GM13976 (cell line): Measurements from ENCODE around the gene MEN1.

Experiments used
- DNase-seq: peaks from one replicate; pipeline ENCODE4 v3.0.0; 2012; ENCODE audit warnings: low spot score
- CTCF ChIP-seq: IDR thresholded peaks from 2 replicates; pipeline ENCODE4 v1.5.1; 2012; ENCODE audit warnings: borderline replicate concordance, mild to moderate bottlenecking; ENCODE audit not compliant: insufficient read depth; ENCODE audit errors: extremely low read depth, missing control alignments, control extremely low read depth
- in situ Hi-C: fragments of 300-500 bp; cut with MboI; formaldehyde crosslinking; loops from one replicate; pipeline ENCODE4 v1.12.0; 2022; ENCODE audit warnings: low sequenced_read_pairs, mixed read lengths, inconsistent platforms; ENCODE audit not compliant: unreplicated experiment

Gene MEN1

DNA sequence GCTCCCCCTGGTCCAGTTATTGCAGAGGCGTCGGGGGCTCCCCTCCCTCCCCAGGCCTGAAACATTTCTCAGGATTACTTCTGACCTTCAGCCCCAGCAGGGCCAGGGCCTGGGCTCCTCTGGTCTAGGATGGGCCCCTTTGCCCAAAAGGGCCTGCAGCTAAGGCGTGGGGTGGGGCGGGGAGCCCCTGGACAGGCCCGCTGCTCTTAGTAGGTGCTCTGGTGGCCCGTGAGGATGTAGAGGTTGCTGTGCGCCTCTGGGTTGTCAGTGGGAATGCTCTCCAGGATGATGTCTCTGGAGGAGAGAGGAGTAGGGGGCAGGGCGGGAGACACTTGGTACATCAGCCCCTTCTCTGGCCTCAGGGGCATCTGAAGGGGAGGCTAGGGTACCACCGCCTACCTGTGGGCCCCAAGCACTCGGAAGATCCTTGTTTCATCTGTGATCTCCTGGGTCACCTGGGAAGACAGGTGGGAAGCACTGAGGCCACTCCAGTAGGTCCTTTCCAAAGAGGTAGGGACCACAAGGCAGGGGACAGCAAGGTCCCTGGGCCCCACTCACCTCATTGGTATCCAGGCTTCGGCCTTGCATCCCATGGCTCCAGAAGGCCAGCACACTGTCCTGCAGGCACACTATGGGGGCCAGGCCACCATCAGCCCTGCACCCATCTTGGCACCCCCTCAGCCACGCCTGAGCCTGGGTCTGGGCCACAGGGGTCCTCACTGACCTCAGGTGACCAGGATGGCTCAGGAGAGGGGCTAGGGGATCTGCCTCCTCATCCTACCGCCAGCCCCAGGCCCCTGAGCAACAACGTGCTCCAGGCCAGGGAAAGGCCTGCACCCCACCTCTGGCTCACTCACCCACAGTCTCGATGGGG is 20.8 kb downstream of the MEN1 start:
- in situ Hi-C loops, result no loop called here
- TF ChIP-seq CTCF, result no peak
- peak; percentile 16 for DNase-seq

DNA sequence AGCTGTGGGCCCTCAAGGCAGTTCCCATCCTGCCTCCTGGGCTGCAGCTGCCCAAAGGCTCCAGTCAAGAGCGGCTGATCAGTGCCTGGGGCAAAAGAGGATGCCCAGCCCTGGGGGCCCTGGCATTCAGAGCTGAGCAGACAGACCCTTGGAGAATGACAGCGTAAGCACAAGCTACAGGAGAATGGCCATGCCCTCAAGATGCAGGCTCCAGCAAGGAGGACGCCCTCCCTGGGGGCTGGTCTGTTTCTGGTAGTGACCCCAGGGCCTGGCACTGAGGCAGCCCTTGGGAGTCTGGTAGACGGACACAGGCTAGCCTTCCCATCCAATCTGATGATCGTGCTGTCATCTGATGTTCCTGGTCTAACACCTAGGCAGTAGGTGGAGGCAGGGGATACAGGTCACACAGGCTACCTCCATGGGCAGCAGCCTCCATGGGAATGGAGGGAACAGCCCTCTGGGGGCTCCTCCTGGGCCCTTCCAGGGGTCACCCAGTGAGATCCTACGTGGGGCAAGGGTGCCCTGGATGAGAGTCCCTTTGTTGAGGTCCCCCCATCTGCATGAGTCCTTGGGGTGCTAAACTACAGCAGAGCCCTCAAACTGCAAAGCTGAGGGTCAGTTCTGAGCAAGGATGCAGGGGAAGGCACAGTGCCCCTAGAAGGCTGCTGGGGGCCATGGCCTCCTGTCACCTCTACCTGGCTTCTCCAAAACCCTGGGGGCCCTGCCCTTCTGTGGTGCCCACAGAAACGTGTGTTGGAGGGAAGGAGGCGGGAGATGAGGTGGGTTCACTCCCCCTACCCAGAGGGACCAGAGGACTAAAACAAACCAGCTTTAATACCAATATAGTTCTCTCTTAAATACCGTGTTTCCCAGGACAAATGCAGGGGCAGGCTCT is 21.8 kb downstream of the MEN1 start:
- no peak for TF ChIP-seq CTCF
- in situ Hi-C loops, result no loop called here
- peak; percentile 13 for DNase-seq

GRCh38 chr11:64787526-64788320 is 22.6 kb downstream of the MEN1 start:
- TF ChIP-seq CTCF, result peak; percentile 68
- DNase-seq, result peak; percentile 82
- in situ Hi-C loops, result no loop called here

DNA sequence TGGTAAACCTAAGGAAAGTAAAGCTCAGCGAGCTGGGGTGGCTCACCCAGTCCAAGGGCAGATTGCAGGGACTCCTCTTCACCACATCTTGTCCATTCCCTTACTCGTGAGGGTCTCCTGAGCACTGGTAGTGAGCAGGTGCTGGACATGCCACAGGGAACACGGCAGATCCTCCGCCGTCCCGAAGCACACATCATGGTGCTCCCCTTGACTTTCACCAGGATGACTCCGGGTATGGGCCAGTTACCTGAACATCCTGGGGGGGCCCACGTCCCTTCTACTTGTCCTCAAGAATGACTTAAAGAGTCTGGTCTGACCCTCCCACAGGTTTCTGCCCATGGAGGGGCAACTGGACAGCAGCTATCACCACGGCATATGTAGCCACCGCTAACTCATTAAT is 24.0 kb downstream of the MEN1 start:
- in situ Hi-C loops, result no loop called here
- no peak for TF ChIP-seq CTCF
- no peak for DNase-seq

DNA sequence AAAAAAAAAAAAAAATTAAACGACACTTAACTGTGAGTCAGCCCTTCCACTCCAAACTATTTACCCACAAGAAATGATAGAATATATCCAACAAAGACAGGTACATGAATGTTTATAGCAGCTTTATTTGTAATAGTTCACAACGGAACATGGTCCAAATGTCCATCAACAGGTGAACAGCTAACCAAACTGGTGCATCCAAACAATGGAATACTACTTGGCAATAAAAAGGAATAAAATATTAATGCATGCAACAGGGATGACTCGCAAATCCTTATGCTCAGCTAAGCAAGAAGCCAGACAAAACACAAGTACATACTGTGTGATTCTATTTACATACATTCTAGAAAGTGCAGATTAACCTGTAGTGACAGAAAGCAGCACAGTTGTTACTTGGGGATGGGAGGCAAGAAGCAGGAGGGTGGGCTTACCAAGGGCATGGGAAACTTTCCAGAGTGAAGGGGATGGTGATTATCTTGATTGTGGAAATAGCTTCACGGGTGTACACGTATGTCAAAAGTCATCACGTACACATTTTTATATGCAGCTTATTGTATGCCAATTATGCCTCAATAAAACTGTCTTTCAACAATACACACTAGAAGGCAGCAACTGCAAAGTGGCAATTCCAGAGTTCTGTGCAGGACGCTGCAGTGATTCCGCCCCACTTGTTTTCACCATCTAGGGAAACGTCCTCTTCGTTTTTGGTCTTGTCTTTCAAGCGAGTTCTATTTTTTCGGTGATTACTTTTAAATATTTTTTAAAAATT is 25.4 kb downstream of the MEN1 start:
- TF ChIP-seq CTCF, result no peak
- no peak for DNase-seq
- in situ Hi-C loops, result no loop called here
